Measurements from ENCODE around the gene KCTD5. TPM values are rescaled to one million over a fixed set of nuclear protein-coding genes. Genes with fewer than 3 reads are reported as not detected.
"Not testable (repeated sequence)": the region's sequence is repeated elsewhere in the genome, so short reads cannot be mapped to it uniquely, and the experiment has no call there.

KCTD5 gene
- total and polyA plus RNA-seq, 7 donors, result 9.5 to 80.5 (median 17.1) TPM

DNA sequence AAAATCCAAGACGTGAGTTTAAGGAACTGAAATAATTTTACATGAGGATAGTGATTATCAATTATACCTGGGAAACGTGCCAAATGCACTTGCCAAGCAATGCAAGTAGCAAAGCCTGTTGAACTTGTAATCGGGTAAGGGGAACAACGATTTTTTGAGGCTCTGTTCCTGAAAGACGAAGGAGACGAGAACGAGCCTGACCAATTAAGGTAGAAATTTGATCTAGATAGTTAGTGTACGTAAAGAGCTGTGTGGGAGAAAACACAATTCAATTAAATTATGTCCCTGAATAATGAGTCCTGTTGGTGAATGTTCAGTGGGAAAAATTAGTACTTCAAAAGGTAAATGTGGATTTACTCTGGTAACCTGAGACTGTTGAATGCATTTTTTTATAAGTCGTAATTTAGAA, 17.7 kb upstream of the KCTD5 start:
- H3K27me3 ChIP-seq, result no peaks in the 10 kb centered on the region
- intact Hi-C loops (cut with DNase I), result no loop called here
- 20 to 66% methylated on average over 9 of the region's 9 CpGs for WGBS, 2 donors
- TF ChIP-seq, protein P1, sequence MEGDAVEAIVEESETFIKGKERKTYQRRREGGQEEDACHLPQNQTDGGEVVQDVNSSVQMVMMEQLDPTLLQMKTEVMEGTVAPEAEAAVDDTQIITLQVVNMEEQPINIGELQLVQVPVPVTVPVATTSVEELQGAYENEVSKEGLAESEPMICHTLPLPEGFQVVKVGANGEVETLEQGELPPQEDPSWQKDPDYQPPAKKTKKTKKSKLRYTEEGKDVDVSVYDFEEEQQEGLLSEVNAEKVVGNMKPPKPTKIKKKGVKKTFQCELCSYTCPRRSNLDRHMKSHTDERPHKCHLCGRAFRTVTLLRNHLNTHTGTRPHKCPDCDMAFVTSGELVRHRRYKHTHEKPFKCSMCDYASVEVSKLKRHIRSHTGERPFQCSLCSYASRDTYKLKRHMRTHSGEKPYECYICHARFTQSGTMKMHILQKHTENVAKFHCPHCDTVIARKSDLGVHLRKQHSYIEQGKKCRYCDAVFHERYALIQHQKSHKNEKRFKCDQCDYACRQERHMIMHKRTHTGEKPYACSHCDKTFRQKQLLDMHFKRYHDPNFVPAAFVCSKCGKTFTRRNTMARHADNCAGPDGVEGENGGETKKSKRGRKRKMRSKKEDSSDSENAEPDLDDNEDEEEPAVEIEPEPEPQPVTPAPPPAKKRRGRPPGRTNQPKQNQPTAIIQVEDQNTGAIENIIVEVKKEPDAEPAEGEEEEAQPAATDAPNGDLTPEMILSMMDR (IDR thresholded peaks at IDR 0.05), result no peak
- TF ChIP-seq POLR2AphosphoS5 (IDR thresholded peaks at IDR 0.05) (no peak), EP300 (IDR thresholded peaks at IDR 0.05) (no peak)
- no peak for DNase-seq
- H3K36me3 ChIP-seq, result peaks cover 0 to 14% (median 5%) of the 10 kb centered on the region in 4 donors
- peak overlapping the region in 3 of 4 donors; percentile 71 to 79 (median 76) for H3K27ac ChIP-seq
- no peak overlapping the region for H3K4me3 ChIP-seq
- peaks cover 0 to 21% (median 11%) of the 10 kb centered on the region in 4 donors for H3K4me1 ChIP-seq
- no peaks in the 10 kb centered on the region for H3K9me3 ChIP-seq

DNA sequence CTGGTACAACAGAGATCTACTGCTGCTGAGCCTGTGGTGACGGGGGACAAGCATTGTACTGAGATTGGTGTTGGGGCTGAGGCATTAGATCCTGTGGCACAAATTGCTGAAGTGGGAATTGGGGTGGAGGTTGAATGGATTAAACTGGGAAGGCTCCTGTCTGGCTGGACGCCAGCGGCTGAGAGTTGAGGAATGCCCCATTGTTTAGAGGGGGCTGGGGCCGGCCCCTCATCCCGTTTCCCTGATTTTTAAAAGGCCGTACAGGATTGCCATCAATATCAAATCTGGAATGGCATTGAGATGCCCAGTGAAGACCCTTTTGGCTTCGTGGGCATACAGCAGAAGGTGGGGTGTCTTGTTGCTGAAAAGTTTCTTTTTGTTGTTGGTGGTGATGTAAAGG, 15.7 kb upstream of the KCTD5 start:
- 86 to 91% methylated on average over 7 of the region's 7 CpGs for WGBS, 2 donors

DNA sequence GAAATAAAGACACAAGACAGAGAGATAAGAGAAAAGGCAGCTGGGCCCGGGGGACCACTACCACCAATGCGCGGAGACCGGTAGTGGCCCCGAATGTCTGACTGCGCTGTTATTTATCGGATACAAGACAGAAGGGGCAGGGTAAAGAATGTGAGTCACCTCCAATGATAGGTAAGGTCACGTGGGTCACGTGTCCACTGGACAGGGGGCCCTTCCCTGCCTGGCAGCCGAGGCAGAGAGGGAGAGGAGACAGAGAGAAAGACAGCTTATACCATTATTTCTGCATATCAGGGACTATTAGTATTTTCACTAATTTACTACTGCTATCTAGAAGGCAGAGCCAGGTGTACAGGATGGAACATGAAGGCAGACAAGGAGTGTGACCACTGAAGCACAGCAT, 12.7 kb upstream of the KCTD5 start:
- 79 to 82% methylated on average over 10 of the region's 10 CpGs for WGBS, 2 donors
- Histone ChIP-seq H3K36me3 (peaks cover 0 to 17% (median 6%) of the 10 kb centered on the region in 4 donors), H3K27ac (peak overlapping the region; percentile 57 to 73 (median 66)), H3K4me1 (peaks cover 4 to 32% (median 22%) of the 10 kb centered on the region in 4 donors), H3K4me3 (peak overlapping the region in 1 of 4 donors; percentile 19)
- H3K9me3 ChIP-seq; intact Hi-C loops (cut with DNase I); DNase-seq; H3K27me3 ChIP-seq: not testable (repeated sequence)

More for the DNA sequence above, 15.7 kb upstream of the KCTD5 start:
- H3K27me3 ChIP-seq; H3K27ac ChIP-seq; intact Hi-C loops (cut with DNase I); H3K4me3 ChIP-seq; H3K9me3 ChIP-seq; DNase-seq: not testable (repeated sequence)
- Histone ChIP-seq H3K36me3 (peaks cover 0 to 17% (median 6%) of the 10 kb centered on the region in 4 donors), H3K4me1 (peaks cover 0 to 31% (median 22%) of the 10 kb centered on the region in 4 donors)

DNA sequence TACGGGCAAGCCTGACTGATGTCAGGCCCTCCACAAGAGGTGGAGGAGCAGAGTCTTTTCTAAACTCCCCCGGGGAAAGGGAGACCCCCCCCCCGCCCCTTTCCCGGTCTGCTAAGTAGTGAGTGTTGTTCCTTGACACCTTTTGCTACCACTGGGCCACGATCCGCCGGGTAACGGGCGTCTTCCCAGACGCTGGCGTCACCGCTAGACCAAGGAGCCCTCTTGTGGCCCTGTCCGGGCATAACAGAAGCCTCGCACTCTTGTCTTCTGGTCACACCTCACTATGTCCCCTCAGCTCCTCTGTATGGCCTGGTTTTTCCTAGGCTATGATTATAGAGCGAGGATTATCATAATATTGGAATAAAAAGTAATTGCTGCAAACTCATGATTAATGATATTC, 12.3 kb upstream of the KCTD5 start:
- 9 to 14% methylated on average over 15 of the region's 15 CpGs for WGBS, 2 donors
- H3K4me3 ChIP-seq, result peak overlapping the region in 1 of 4 donors; percentile 19
- H3K27me3 ChIP-seq; H3K9me3 ChIP-seq; intact Hi-C loops (cut with DNase I): not testable (repeated sequence)
- TF ChIP-seq, protein P1 (IDR thresholded peaks at IDR 0.05), result peak; percentile 35 to 74 (median 64)
- H3K36me3 ChIP-seq, result peaks cover 0 to 17% (median 6%) of the 10 kb centered on the region in 4 donors
- peaks cover 4 to 32% (median 22%) of the 10 kb centered on the region in 4 donors for H3K4me1 ChIP-seq
- H3K27ac ChIP-seq, result peak overlapping the region; percentile 57 to 73 (median 66)
- DNase-seq, result peak; percentile 91

DNA sequence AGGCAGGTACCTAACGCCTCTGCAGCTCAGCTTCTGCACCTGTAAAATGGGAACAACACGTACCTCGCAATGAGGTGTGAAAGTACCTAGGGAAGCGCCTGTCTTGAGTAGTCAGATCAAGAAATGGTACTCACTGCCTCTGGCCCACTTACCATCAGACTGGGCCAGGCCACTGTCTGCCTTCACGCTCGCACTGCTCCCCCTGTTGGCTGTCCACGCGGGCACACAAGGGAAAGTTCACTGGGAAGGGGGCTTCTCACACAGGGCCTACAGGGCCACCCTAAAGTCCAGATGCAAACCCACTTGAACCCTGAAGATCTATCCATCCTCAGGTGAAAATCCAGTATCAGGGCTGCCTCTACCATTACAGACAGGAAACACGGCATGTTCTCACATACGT, 11.1 kb upstream of the KCTD5 start:
- 68% methylated on average over 10 of the region's 10 CpGs for WGBS, 2 donors
- H3K27ac ChIP-seq; intact Hi-C loops (cut with DNase I): not testable (repeated sequence)

DNA sequence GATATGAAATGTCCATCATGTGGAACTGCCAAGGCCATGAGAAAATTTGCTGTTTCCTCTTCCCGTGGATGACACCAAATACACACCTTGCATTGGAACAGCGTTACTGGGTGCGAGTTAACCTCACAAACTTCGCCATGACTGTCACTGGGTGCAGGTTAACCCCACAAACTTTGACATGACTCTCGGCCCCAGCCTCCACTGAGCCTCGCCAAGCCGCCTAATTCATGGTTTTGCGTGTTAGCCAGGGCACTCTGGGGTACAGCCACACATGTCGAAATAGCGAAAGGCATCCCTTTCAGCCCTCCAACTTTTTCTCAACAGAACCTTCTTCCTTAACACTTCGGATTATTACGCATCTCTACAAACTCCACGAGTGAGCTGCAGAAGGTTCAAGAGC, 10.6 kb upstream of the KCTD5 start:
- Histone ChIP-seq H3K9me3 (no peaks in the 10 kb centered on the region), H3K4me1 (peaks cover 4 to 32% (median 22%) of the 10 kb centered on the region in 4 donors), H3K36me3 (peaks cover 0 to 17% (median 6%) of the 10 kb centered on the region in 4 donors), H3K27me3 (no peaks in the 10 kb centered on the region), H3K4me3 (peak overlapping the region in 2 of 4 donors; percentile 62 to 75), H3K27ac (peak overlapping the region in 3 of 4 donors; percentile 76 to 91 (median 89))
- TF ChIP-seq EP300 (IDR thresholded peaks at IDR 0.05), result no peak
- TF ChIP-seq, protein P1 (IDR thresholded peaks at IDR 0.05), result no peak
- TF ChIP-seq POLR2A (IDR thresholded peaks at IDR 0.05), result no peak
- no peak for TF ChIP-seq POLR2AphosphoS5 (IDR thresholded peaks at IDR 0.05)
- no peak for DNase-seq
- intact Hi-C loops (cut with DNase I), result no loop called here
- 84 to 92% methylated on average over 13 of the region's 13 CpGs for WGBS, 2 donors

More for the DNA sequence above, 11.1 kb upstream of the KCTD5 start:
- H3K4me3 ChIP-seq, H3K9me3 ChIP-seq, H3K27me3 ChIP-seq: not testable (repeated sequence)
- DNase-seq, result peak; percentile 56
- peaks cover 0 to 17% (median 6%) of the 10 kb centered on the region in 4 donors for H3K36me3 ChIP-seq
- TF ChIP-seq, protein P1 (IDR thresholded peaks at IDR 0.05), result peak in 1 of 4 experiments; percentile 12
- H3K4me1 ChIP-seq, result peaks cover 4 to 32% (median 22%) of the 10 kb centered on the region in 4 donors

Measured in sigmoid colon (tissue), 7 donors.